Measurements from ENCODE around the gene KARS1. TPM values are rescaled to one million over a fixed set of nuclear protein-coding genes. Genes with fewer than 3 reads are reported as not detected.

KARS1 gene
- total RNA-seq, 2 experiments from 2014 or later = 208 TPM

DNA sequence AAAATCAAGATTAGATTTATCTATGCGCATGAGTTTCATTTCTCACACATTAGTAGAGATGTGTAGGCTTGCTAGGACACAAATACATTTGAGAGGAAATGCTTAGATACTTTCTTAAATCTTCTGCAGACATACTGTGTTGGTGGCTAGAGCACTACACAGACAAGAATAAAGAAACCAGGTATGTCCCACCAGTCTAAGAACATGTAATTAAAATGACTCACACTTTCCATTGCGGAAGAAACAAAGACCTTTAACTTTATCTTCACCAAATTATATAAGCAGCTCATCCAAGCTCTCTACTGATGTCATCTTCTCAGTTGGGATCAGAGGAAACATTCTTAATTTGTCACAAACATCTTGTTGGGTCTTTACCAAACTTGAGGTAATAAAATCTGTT is 68.7 kb downstream of the KARS1 start:
- Mint-ChIP-seq H3K4me1 (ENCODE audit: low read depth) (peaks cover 7% of the 10 kb centered on the region), H3K9me3 (ENCODE audit: insufficient read depth) (no peaks in the 10 kb centered on the region), H3K27ac (no peak overlapping the region), H3K4me3 (no peak overlapping the region), H3K36me3 (ENCODE audit: low read depth) (peaks cover 41% of the 10 kb centered on the region), H3K27me3 (ENCODE audit: low read depth) (no peaks in the 10 kb centered on the region)
- ATAC-seq = no peak
- POLR2A ChIA-PET = interaction anchor here (1.1 kb wide), 1 partner anchor 12 kb away, joined by 4 read pairs; the partner anchor contains the start of gene GABARAPL2
- DNase-seq = no peak
- CTCF ChIA-PET = interaction anchor here (1.3 to 1.6 kb wide), 2 partner anchors 62 to 114 kb away, joined by 3 to 6 read pairs; no protein-coding TSS in a partner anchor

DNA sequence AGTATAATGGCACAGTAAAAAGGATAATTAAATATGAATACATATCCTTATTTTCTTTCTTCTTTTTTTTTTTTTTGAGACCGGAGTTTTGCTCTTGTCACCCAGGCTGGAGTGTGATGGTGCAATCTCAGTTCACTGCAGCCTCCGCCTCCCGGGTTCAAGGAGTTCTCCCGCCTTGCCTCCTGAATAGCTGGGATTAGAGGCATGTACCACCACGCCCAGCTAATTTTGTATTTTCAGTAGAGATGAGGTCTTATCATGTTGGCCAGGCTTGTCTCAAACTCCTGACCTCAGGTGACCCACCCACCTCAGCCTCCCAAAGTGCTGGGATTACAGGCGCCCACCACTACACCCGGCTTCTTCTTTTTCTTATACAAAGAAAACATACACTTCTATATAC is 69.3 kb downstream of the KARS1 start:
- ATAC-seq (no peak), DNase-seq (no peak)
- H3K4me3 Mint-ChIP-seq = no peak overlapping the region
- H3K4me1 Mint-ChIP-seq (ENCODE audit: low read depth) = peaks cover 7% of the 10 kb centered on the region
- H3K36me3 Mint-ChIP-seq (ENCODE audit: low read depth) = peaks cover 46% of the 10 kb centered on the region
- POLR2A ChIA-PET = interaction anchor here (1.1 kb wide), 1 partner anchor 11 kb away, joined by 4 read pairs; the partner anchor contains the start of gene GABARAPL2
- H3K27me3 Mint-ChIP-seq (ENCODE audit: low read depth) = no peaks in the 10 kb centered on the region
- H3K9me3 Mint-ChIP-seq (ENCODE audit: insufficient read depth) = no peaks in the 10 kb centered on the region
- H3K27ac Mint-ChIP-seq = no peak overlapping the region
- CTCF ChIA-PET = interaction anchor here (1.3 kb wide), 1 partner anchor 113 kb away, joined by 3 read pairs; no protein-coding TSS in a partner anchor

Other genes with a start within 250 kb of the KARS1 start
- 10 to 100 TPM; 38.9 to 41.6 TPM for gene CFDP1, start 214.2 kb downstream of the KARS1 start, total RNA-seq
- gene TMEM170A, start 183.0 kb downstream of the KARS1 start, total RNA-seq = 10 to 100 TPM; 30.2 to 31.1 TPM
- not detected for gene CHST6, start 152.2 kb downstream of the KARS1 start, total RNA-seq
- gene CHST5, start 111.6 kb downstream of the KARS1 start, total RNA-seq = not detected
- gene TMEM231, start 91.4 kb downstream of the KARS1 start, total RNA-seq = 1 to 10 TPM; 2.1 to 2.3 TPM
- 10 to 100 TPM; 57.3 to 59.6 TPM for gene GABARAPL2, start 81.3 kb downstream of the KARS1 start, total RNA-seq
- gene ADAT1, start 24.4 kb downstream of the KARS1 start, total RNA-seq = 10 to 100 TPM; 51.8 to 51.9 TPM
- gene TERF2IP, start 108 bp upstream of the KARS1 start, total RNA-seq = 10 to 100 TPM; 61.4 to 63.2 TPM
- gene CPHXL2, start 29.3 kb upstream of the KARS1 start, total RNA-seq = not detected
- not detected for gene DUXB, start 53.8 kb upstream of the KARS1 start, total RNA-seq
- gene CPHXL, start 78.8 kb upstream of the KARS1 start, total RNA-seq = not detected